Adrenal gland (tissue), 5 donors: ENCODE data around the gene GNPAT.

Experiments used
- CTCF ChIP-seq, 6 experiments: fragments of 450-650 bp in 4 of 6; fragments of 200-600 bp in 2 of 6; sonication (generic) in 1 of 6; IDR thresholded peaks; 1 replicate in 5 of 6; 2 replicates in 1 of 6; pipeline versions ENCODE4 v1.5.1 to v1.8.0; 2016 to 2021; ENCODE audit warnings: antibody characterized with exemption in 6 of 6, mild to moderate bottlenecking in 2 of 6, moderate library complexity in 1 of 6
- POLR2A ChIP-seq, 2 donors: fragments of 450-650 bp; IDR thresholded peaks; one replicate each; pipeline ENCODE4 v1.6.1; 2017; ENCODE audit warnings: antibody characterized with exemption in 2 of 2, mild to moderate bottlenecking in 2 of 2, moderate library complexity in 1 of 2
- donor health status: DM: no; HTN: no; CAD: no.

- no peak for TF ChIP-seq CTCF (IDR thresholded peaks at IDR 0.05)
- TF ChIP-seq POLR2A (IDR thresholded peaks at IDR 0.05), result no peak
These were observed 61.0 kb downstream of the GNPAT start for GRCh38 chr1:231301990-231302389.
